Measurements from ENCODE around the gene ALDH3A2.

ALDH3A2 gene

GRCh38 chr17:19724501-19725420, 76.2 kb downstream of the ALDH3A2 start:
- no peak overlapping the region for H3K4me3 ChIP-seq (ENCODE audit: low read length)
- no peak for DNase-seq (ENCODE audit: low read depth, low spot score)

- H3K4me3 ChIP-seq (ENCODE audit: low read length): no peak overlapping the region
- DNase-seq (ENCODE audit: low read depth, low spot score): no peak
These were observed 76.9 kb downstream of the ALDH3A2 start for GRCh38 chr17:19725486-19725885.

GRCh38 chr17:19726631-19727376, 78.3 kb downstream of the ALDH3A2 start:
- DNase-seq (ENCODE audit: low read depth, low spot score): no peak
- no peak overlapping the region for H3K4me3 ChIP-seq (ENCODE audit: low read length)

Measured in Jurkat, Clone E6-1 (cell line).